ENCODE measurements around the gene THAP8.
A peak's percentile ranks its signal among the peaks of the same experiment; 100 is the strongest.

The THAP8 gene

GRCh38 chr19:36009220-36009619, 44.9 kb downstream of the THAP8 start:
- no peak for TF ChIP-seq CTCF (IDR thresholded peaks at IDR 0.05)

GRCh38 chr19:36008336-36008978, 45.6 kb downstream of the THAP8 start, which contains the start of gene SYNE4:
Gene SYNE4, minus strand, starts transcription at chr19:36008813. Its CDS starts 132 bp downstream, at chr19:36008681.
- Histone ChIP-seq H3K9ac (peak within 1 kb of the TSS; percentile 40), H3K4me3 (ENCODE audit: low read depth, low read length) (peak within 1 kb of the TSS; percentile 81), H3K4me1 (peaks cover 9% of the 10 kb centered on the region), H3K27ac (peak within 1 kb of the TSS; percentile 89), H3K27me3 (ENCODE audit: control insufficient read depth, insufficient read depth, low read length) (no peaks in the 10 kb centered on the region), H3K36me3 (ENCODE audit: control insufficient read depth, insufficient read depth, low read length) (no peaks in the 10 kb centered on the region), H3K4me2 (ENCODE audit: low read length) (peak within 1 kb of the TSS; percentile 68), H3K9me3 (ENCODE audit: control insufficient read depth, low read length) (no peaks in the 10 kb centered on the region), H3K79me2 (peaks cover 6% of the 10 kb centered on the region), H2AFZ (peak within 1 kb of the TSS; percentile 79)
- no peak for TF ChIP-seq CTCF (IDR thresholded peaks at IDR 0.05)

More at GRCh38 chr19:36009220-36009619, 44.9 kb downstream of the THAP8 start:
- H3K4me3 ChIP-seq (ENCODE audit: low read depth, low read length), result peak overlapping the region; percentile 81
- peak overlapping the region; percentile 89 for H3K27ac ChIP-seq
- H3K27me3 ChIP-seq (ENCODE audit: control insufficient read depth, insufficient read depth, low read length), result no peaks in the 10 kb centered on the region
- H3K36me3 ChIP-seq (ENCODE audit: control insufficient read depth, insufficient read depth, low read length), result no peaks in the 10 kb centered on the region
- peak overlapping the region; percentile 31 for H2AFZ ChIP-seq
- no peaks in the 10 kb centered on the region for H3K9me3 ChIP-seq (ENCODE audit: control insufficient read depth, low read length)
- peak overlapping the region; percentile 68 for H3K4me2 ChIP-seq (ENCODE audit: low read length)
- no peak overlapping the region for H3K9ac ChIP-seq
- H3K79me2 ChIP-seq, result peaks cover 12% of the 10 kb centered on the region
- H3K4me1 ChIP-seq, result peaks cover 10% of the 10 kb centered on the region

GRCh38 chr19:36006955-36007354, 47.1 kb downstream of the THAP8 start:
- Histone ChIP-seq H3K27me3 (ENCODE audit: control insufficient read depth, insufficient read depth, low read length) (no peaks in the 10 kb centered on the region), H3K4me2 (ENCODE audit: low read length) (no peak overlapping the region), H3K4me1 (peaks cover 2% of the 10 kb centered on the region), H3K9ac (no peak overlapping the region), H3K9me3 (ENCODE audit: control insufficient read depth, low read length) (no peaks in the 10 kb centered on the region), H3K79me2 (no peaks in the 10 kb centered on the region), H3K4me3 (ENCODE audit: low read depth, low read length) (no peak overlapping the region), H3K36me3 (ENCODE audit: control insufficient read depth, insufficient read depth, low read length) (no peaks in the 10 kb centered on the region), H2AFZ (no peak overlapping the region), H3K27ac (peak overlapping the region; percentile 89)
- no peak for TF ChIP-seq CTCF (IDR thresholded peaks at IDR 0.05)

- H3K36me3 ChIP-seq (ENCODE audit: control insufficient read depth, insufficient read depth, low read length), result no peaks in the 10 kb centered on the region
These were observed 50.8 kb downstream of the THAP8 start for GRCh38 chr19:36003284-36003683.

More at GRCh38 chr19:36003284-36003683, 50.8 kb downstream of the THAP8 start:
- H3K9ac ChIP-seq, result no peak overlapping the region
- TF ChIP-seq CTCF (IDR thresholded peaks at IDR 0.05), result no peak
- no peak overlapping the region for H3K4me3 ChIP-seq (ENCODE audit: low read depth, low read length)
- H3K9me3 ChIP-seq (ENCODE audit: control insufficient read depth, low read length), result no peaks in the 10 kb centered on the region
- peaks cover 11% of the 10 kb centered on the region for H3K4me1 ChIP-seq
- H3K79me2 ChIP-seq, result peaks cover 3% of the 10 kb centered on the region
- H3K4me2 ChIP-seq (ENCODE audit: low read length), result no peak overlapping the region
- no peak overlapping the region for H2AFZ ChIP-seq
- no peaks in the 10 kb centered on the region for H3K27me3 ChIP-seq (ENCODE audit: control insufficient read depth, insufficient read depth, low read length)
- no peak overlapping the region for H3K27ac ChIP-seq
